HG02763 (cell line): Measurements from ENCODE around the gene ANXA10.
"Not testable (repeated sequence)": the region's sequence is repeated elsewhere in the genome, so short reads cannot be mapped to it uniquely, and the experiment has no call there.

ENCODE experiments used
- ATAC-seq: cut with Tn5 transposase; IDR thresholded peaks from one replicate; pipeline ENCODE4 v1.9.1; 2021; ENCODE audit warnings: mild to moderate bottlenecking, moderate library complexity; ENCODE audit not compliant: unreplicated experiment

The ANXA10 gene

GRCh38 chr4:168092176-168092712, at the start of gene ANXA10:
ANXA10 (plus strand) TSS chr4:168092537; CDS start chr4:168092701, 164 bp downstream.
- no peak for ATAC-seq

GRCh38 chr4:168045354-168045753, 47.0 kb upstream of the ANXA10 start:
- ATAC-seq, result no peak

- ATAC-seq, result no peak
Measured at GRCh38 chr4:168050002-168050401, 42.3 kb upstream of the ANXA10 start.

- ATAC-seq, result no peak
Measured at GRCh38 chr4:168051526-168051925, 40.8 kb upstream of the ANXA10 start.

- no peak for ATAC-seq
Measured at GRCh38 chr4:168057412-168057811, 34.9 kb upstream of the ANXA10 start.

GRCh38 chr4:168059251-168059650, 33.1 kb upstream of the ANXA10 start:
- ATAC-seq, result no peak

GRCh38 chr4:168063031-168063430, 29.3 kb upstream of the ANXA10 start:
- no peak for ATAC-seq

- ATAC-seq, result no peak
Measured at GRCh38 chr4:168070903-168071302, 21.4 kb upstream of the ANXA10 start.

- ATAC-seq, result no peak
Measured at GRCh38 chr4:168071304-168071703, 21.0 kb upstream of the ANXA10 start.

- ATAC-seq, result no peak
Measured at GRCh38 chr4:168074861-168075260, 17.5 kb upstream of the ANXA10 start.

GRCh38 chr4:168076989-168077725, 15.2 kb upstream of the ANXA10 start:
- ATAC-seq, result peak; percentile 83

- ATAC-seq, result no peak
Measured at GRCh38 chr4:168077726-168078239, 14.6 kb upstream of the ANXA10 start.

- ATAC-seq, result no peak
Measured at GRCh38 chr4:168082379-168082778, 10.0 kb upstream of the ANXA10 start.

GRCh38 chr4:168095776-168096406, 3.6 kb downstream of the ANXA10 start:
- ATAC-seq, result no peak

GRCh38 chr4:168096407-168096784, 4.1 kb downstream of the ANXA10 start:
- no peak for ATAC-seq

GRCh38 chr4:168097161-168097560, 4.8 kb downstream of the ANXA10 start:
- no peak for ATAC-seq

- no peak for ATAC-seq
Measured at GRCh38 chr4:168098248-168098717, 5.9 kb downstream of the ANXA10 start.

- no peak for ATAC-seq
Measured at GRCh38 chr4:168099195-168099594, 6.9 kb downstream of the ANXA10 start.

- no peak for ATAC-seq
Measured at GRCh38 chr4:168101026-168101425, 8.7 kb downstream of the ANXA10 start.

- no peak for ATAC-seq
Measured at GRCh38 chr4:168102403-168102802, 10.1 kb downstream of the ANXA10 start.

GRCh38 chr4:168109527-168109926, 17.2 kb downstream of the ANXA10 start:
- no peak for ATAC-seq

- not testable (repeated sequence) for ATAC-seq
Measured at GRCh38 chr4:168113059-168113458, 20.7 kb downstream of the ANXA10 start.
